ENCODE measurements around the gene TRABD2B. TPM values are rescaled to one million over a fixed set of nuclear protein-coding genes. Genes with fewer than 3 reads are reported as not detected.

Gene TRABD2B
- total RNA-seq, 4 donors from 2014 or later, result 0.63 to 3.1 (median 1.7) TPM

GRCh38 chr1:48005253-48006117 is 8.3 kb upstream of the TRABD2B start:
- TF ChIP-seq CTCF (IDR thresholded peaks at IDR 0.05) (no peak), POLR2A (IDR thresholded peaks at IDR 0.05) (no peak)
- DNase-seq (ENCODE audit: low spot score in 2 of 2), result peak in 1 of 2 donors; percentile 25
- H3K4me3 ChIP-seq (ENCODE audit: low read depth, poor library complexity, severe bottlenecking), result no peak overlapping the region
- intact Hi-C loops (cut with DNase I; ENCODE audit: low total_unique reads), result no loop called here
- WGBS, 2 donors, result 93 to 95% methylated on average over 8 of the region's 8 CpGs

- 46 to 56% methylated on average over 6 of the region's 6 CpGs for WGBS, 2 donors
- intact Hi-C loops (cut with DNase I; ENCODE audit: low total_unique reads), result no loop called here
Measured at GRCh38 chr1:48003741-48004531, 6.8 kb upstream of the TRABD2B start.

GRCh38 chr1:48002142-48002541 is 5.0 kb upstream of the TRABD2B start:
- no peak for TF ChIP-seq CTCF (IDR thresholded peaks at IDR 0.05)
- no peak for TF ChIP-seq POLR2A (IDR thresholded peaks at IDR 0.05)
- DNase-seq (ENCODE audit: low spot score in 2 of 2), result peak in 1 of 2 donors; percentile 26
- intact Hi-C loops (cut with DNase I; ENCODE audit: low total_unique reads), result no loop called here
- H3K4me3 ChIP-seq (ENCODE audit: low read depth, poor library complexity, severe bottlenecking), result no peak overlapping the region
- 80 to 90% methylated on average over 2 of the region's 2 CpGs for WGBS, 2 donors

More at GRCh38 chr1:48003741-48004531, 6.8 kb upstream of the TRABD2B start:
- DNase-seq (ENCODE audit: low spot score in 2 of 2), result peak in 1 of 2 donors; percentile 39
- TF ChIP-seq POLR2A (IDR thresholded peaks at IDR 0.05) (no peak), CTCF (IDR thresholded peaks at IDR 0.05) (no peak)
- H3K4me3 ChIP-seq (ENCODE audit: low read depth, poor library complexity, severe bottlenecking), result no peak overlapping the region

- no peak for DNase-seq (ENCODE audit: low spot score in 2 of 2)
- TF ChIP-seq POLR2A (IDR thresholded peaks at IDR 0.05) (no peak), CTCF (IDR thresholded peaks at IDR 0.05) (no peak)
- 50 to 76% methylated on average over 2 of the region's 2 CpGs for WGBS, 2 donors
- no peak overlapping the region for H3K4me3 ChIP-seq (ENCODE audit: low read depth, poor library complexity, severe bottlenecking)
- intact Hi-C loops (cut with DNase I; ENCODE audit: low total_unique reads), result no loop called here
Measured at GRCh38 chr1:48001696-48002095, 4.5 kb upstream of the TRABD2B start.

DNA sequence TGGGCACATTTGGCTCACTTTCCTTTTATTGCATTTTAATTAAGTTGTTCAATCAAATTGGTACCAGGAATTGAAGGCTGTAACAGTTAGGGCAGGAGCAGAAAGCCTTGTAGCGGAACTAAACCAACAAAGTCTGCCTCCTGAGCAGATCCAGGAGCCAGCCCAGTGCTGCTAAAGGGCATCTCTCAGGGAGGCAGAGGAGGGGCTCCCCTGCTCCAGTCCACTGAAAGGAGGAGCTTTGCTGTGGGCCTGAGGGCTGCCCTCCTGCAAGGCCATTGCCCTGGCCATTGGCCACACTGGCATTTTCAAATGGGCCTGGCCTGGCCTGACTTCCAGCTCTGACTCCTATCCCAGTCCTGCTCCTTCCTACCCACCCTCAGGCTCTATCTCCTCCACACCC is 3.7 kb upstream of the TRABD2B start:
- no peak overlapping the region for H3K4me3 ChIP-seq (ENCODE audit: low read depth, poor library complexity, severe bottlenecking)
- intact Hi-C loops (cut with DNase I; ENCODE audit: low total_unique reads), result no loop called here
- TF ChIP-seq CTCF (IDR thresholded peaks at IDR 0.05), result no peak
- TF ChIP-seq POLR2A (IDR thresholded peaks at IDR 0.05), result no peak
- 89 to 93% methylated on average over 1 of the region's 1 CpG for WGBS, 2 donors
- no peak for DNase-seq (ENCODE audit: low spot score in 2 of 2)

Data from lower leg skin (tissue), 4 donors.